DLD1 (cell line): ENCODE measurements around the gene TEKT2.

Experiments used
- in situ Hi-C: cut with HindIII; loops from 2 replicates; pipeline ENCODE4 v1.10.0; 2017; ENCODE audit warnings: low sequenced_read_pairs

Gene TEKT2

DNA sequence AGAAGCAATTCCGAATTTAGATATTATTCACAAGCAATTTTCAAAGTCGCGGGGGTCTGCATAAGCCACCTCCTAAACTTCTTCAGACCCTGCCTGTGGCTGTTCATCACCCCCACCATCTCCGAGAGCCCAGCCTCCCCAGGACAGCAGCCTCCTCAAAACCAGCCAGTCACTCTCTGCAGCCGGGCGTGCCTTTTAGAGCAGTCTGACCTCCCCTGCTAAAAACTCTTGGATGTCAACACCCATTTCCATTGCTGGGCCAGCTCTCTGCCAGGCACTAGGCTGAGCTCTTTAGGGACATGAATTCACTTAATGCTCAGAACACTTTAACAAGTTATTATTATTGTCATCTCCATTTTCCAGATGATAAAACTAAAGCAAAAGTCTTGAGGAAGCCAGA lies 16.5 kb downstream of the TEKT2 start:
- in situ Hi-C loops = no loop called here

GRCh38 chr1:36101546-36101945 lies 17.7 kb downstream of the TEKT2 start:
- in situ Hi-C loops = no loop called here

DNA sequence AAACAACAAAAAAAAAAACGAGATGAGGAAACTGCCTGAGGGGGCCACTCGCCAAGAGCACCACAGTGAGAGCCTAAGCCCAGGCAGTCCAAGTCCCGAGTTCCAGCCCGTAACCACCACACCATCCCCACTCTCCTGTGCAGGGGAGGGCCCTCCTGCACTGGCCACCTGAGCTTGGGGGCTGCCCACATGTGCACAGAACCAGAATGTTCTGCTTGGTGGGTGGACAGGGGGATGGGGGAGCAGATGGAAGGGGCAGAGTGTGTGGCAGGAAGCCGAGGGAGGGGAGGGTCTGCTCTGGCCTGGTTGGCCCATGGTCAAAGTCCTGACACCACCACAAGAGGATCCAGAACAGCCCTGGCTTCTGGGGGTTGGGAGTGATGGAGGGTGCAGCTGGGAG lies 22.4 kb downstream of the TEKT2 start:
- in situ Hi-C loops = no loop called here

DNA sequence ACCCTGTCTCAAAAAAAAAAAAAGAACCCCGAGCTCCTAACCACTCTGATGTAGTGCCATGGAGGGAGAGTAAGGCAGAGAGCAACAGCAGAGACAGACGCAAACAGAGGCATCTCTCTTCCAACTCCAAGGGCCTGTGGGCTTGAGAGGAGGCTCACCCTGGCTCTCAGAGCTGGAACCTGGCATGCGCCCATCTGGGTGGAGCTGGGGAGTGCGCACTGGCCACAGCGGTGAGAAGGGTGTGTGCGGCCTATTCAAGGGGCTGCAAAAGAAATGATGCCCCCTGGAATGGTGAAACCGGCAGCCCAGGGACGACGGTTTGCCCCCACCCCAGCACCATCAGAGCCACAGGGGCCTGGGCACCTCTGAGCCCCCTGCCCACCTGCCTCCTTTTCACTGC lies 23.5 kb downstream of the TEKT2 start:
- in situ Hi-C loops = no loop called here

DNA sequence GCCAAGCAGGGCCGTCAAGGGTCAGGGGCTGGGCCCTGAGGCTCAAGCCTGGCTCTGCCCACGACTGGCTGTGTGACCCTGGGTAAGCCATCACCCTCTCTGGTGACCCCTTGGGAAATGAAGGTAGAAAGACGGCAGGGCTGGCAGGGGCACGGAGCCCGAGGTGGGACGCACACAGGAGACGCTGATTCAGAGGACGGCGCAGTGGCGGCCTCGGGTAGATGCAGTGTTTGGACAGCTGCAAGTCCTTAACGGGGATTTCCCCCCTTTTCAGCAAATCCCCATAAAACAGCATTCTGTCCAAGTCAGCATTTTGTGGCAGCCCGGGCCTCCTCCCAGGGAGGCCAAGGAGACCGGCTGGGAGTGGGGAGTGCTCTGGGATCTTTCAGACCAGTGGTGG lies 24.4 kb downstream of the TEKT2 start:
- in situ Hi-C loops = no loop called here

- in situ Hi-C loops = no loop called here
These were observed 25.3 kb downstream of the TEKT2 start for GRCh38 chr1:36109041-36109679.

DNA sequence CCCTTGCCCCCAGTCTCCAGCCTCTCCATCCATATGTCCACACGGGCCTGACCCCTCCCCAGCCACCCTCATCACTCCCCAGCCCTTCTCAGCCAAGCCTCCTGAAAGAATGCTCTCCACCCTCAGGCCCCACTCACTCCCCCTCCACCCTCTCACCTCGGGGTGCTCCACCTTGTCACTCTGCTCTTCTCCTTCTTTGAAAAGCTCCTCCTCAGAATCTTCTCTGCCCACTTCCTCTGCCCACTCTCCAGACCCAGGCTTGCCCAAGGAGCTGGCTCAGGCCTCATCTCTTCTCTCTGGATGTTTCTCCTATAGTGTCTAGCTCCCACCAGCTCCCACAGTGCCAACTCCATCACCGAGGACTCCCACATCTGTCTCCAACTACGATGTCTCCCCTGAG lies 27.3 kb downstream of the TEKT2 start:
- in situ Hi-C loops = no loop called here

DNA sequence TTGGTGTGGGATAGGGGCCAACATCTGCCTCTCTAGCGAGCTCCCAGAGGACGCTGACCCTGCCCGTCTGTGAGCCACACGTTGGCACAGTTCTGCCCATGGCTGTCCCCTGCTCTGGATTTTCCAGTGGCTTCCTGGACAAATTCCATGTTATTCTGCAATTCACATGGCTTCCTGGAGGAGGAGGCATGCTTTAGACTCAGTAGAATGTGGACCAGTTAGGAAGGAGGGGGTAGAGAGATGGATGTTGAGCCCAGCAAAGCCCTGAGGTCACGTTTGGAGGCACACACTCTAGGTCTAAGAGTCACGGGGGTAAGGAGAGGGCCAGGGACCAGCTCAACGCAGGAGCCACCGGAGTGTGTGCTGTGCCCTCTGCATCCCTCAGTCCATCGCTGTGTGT lies 28.9 kb downstream of the TEKT2 start:
- in situ Hi-C loops = no loop called here

DNA sequence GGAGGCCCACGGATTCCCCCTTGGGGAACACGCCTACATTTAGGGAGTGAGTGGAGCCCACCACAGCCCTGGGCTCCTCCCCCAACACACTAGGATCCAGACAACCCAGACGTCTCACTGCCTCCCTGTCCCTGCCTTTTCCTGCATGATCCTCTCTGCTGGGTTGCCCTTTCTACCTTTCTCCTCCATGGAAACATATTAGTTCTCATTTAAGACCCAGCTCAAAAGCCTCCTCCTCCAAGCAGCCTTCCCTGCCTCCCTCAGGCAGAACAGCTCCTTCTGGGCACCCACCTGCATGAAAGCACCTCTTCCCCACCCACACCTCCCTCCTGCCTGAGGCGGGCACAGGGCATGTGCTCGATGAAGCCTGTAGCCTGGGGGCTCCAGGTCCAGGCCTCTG lies 30.5 kb downstream of the TEKT2 start:
- in situ Hi-C loops = no loop called here

- in situ Hi-C loops = no loop called here
These were observed 31.3 kb downstream of the TEKT2 start for GRCh38 chr1:36115200-36115669.

DNA sequence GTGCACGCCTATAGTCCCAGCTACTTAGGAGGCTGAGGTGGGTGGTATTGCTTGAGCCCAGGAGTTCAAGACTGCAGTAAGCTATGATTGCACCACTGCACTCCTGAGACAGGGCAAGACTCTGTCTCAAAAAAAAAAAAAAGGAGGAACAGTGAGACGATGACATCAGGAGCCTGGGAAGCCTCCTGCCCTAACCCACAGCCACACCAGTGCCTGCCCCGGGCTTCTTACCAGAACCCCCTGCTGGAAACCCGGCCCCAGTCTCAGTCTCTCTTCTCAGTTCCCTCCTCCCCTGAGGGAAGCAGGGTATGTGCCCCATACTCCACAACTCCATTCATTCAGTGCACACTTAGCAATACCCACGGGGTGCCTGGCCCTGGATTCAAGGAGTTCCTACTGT lies 32.0 kb downstream of the TEKT2 start:
- in situ Hi-C loops = no loop called here

- in situ Hi-C loops = no loop called here
These were observed 33.0 kb downstream of the TEKT2 start for GRCh38 chr1:36116901-36117300.

- in situ Hi-C loops = no loop called here
These were observed 34.7 kb downstream of the TEKT2 start for GRCh38 chr1:36118447-36119204.

DNA sequence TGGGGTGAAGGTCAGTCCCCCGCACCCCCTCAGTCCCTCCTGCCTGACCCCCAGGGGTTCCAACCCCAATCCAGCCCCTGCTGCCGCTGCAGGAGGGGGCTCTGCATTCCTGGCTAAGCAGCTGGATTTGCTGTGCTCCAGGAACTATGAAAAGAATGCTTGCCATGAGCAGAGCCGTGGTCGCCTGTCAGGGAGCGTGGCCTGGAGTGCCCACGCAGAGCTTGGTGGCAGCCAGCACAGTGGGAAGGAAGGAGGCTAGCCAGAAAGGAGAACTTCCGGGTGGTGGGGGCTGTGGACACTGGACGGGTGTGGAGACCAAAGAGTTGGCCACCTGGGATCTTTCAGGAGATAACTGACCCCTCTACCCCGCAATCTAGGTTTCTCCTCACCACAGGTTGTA lies 35.6 kb downstream of the TEKT2 start:
- in situ Hi-C loops = no loop called here

DNA sequence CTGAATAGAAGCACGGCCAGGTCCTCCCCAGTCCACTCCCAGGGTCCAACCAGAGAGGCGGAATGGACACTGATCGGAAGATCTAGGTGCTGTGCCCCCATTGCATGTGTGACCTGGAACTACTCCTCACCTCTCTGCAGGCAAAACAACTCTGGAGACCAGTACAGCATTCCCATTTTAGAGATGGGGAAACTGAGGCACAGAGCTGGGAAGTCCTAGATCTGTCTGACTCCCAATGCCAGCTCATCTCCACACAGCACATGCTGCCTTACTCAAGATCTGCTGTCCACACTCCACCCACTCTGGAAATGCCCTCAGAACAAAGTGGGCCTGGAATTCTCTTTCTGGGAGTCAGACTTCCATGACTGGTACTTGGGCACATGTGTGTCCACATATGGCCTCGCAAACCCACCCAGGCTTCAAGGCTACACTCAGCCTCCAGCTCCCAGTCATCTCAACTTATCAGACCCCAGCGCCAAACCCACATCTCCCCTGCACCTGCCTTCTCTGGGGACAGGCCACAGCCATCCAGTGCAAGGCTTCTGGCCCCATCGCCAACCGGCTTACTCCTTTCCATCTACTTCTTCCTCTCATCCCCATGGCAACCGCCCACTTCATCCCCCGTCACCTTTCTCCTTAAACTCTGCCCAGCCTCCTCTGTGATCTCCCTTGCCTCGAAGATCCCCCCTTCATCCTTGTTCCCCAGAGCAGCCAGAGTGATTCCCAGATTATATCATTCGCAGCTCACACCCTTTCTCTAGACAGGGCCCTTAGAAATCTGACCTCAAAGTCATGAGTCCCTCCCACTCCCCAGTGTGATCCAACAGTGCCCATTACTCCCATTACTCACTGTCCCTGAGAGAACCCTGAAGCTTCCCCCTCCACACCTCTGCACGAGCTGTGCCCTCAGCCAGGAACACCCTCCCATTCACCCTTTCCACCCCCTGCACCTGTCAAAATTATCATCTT lies 38.5 kb downstream of the TEKT2 start:
- in situ Hi-C loops = no loop called here

- in situ Hi-C loops = no loop called here
These were observed 39.5 kb downstream of the TEKT2 start for GRCh38 chr1:36123356-36123755.

- in situ Hi-C loops = loop anchor here (25.0 kb wide), 1 partner anchor 163 kb away; no protein-coding TSS in a partner anchor
These were observed 40.7 kb downstream of the TEKT2 start for GRCh38 chr1:36124404-36125128.

GRCh38 chr1:36125129-36125991 lies 41.5 kb downstream of the TEKT2 start, which contains the start of gene COL8A2:
Gene COL8A2, minus strand, starts transcription at chr1:36125222. Its CDS starts 24,980 bp downstream, at chr1:36100242.
- in situ Hi-C loops = loop anchor here (25.0 kb wide), 1 partner anchor 162 kb away; no protein-coding TSS in a partner anchor

- in situ Hi-C loops = loop anchor here (25.0 kb wide), 1 partner anchor 161 kb away; no protein-coding TSS in a partner anchor
These were observed 42.3 kb downstream of the TEKT2 start for GRCh38 chr1:36126005-36126716.
